ENCODE results near the gene FN3KRP.

- TF ChIP-seq POLR2A (IDR thresholded peaks at IDR 0.05) = no peak
- TF ChIP-seq CTCF (IDR thresholded peaks at IDR 0.05) = no peak
Observed at GRCh38 chr17:82691714-82692113, 24.8 kb upstream of the FN3KRP start.
